Calu3 (cell line): ENCODE data around the gene KRTAP5-6. TPM values are rescaled to one million over a fixed set of nuclear protein-coding genes. Genes with fewer than 3 reads are reported as not detected.

ENCODE experiments used
- BruUV-seq: library from RNA; stranded (reverse); fragments of 400-500 nt; replicated peaks from 2 replicates; lab custom pipeline; 2021; lab: Mats Ljungman, UMichigan
- CTCF ChIA-PET: fragments of 300-600 bp; sonication (Branson Sonifier 250); formaldehyde crosslinking; loops from one replicate; lab custom pipeline; 2022; ENCODE audit warnings: antibody characterized with exemption; lab: Charles Lee
- DNase-seq: peaks from one replicate; pipeline ENCODE4 v3.0.0; 2022
- H3K27ac Mint-ChIP-seq: one replicate; pipeline ENCODE4 v1.8.0; 2022; ENCODE audit warnings: mixed read lengths; ENCODE audit not compliant: unreplicated experiment
- H3K27me3 Mint-ChIP-seq: one replicate; pipeline ENCODE4 v1.8.0; 2022; ENCODE audit warnings: mixed read lengths; ENCODE audit not compliant: unreplicated experiment
- H3K36me3 Mint-ChIP-seq: one replicate; pipeline ENCODE4 v1.8.0; 2022; ENCODE audit warnings: mild to moderate bottlenecking, moderate library complexity, mixed read lengths; ENCODE audit not compliant: insufficient read depth, unreplicated experiment
- H3K4me1 Mint-ChIP-seq: one replicate; pipeline ENCODE4 v1.8.0; 2022; ENCODE audit warnings: mild to moderate bottlenecking, low read depth, mixed read lengths; ENCODE audit not compliant: unreplicated experiment
- H3K4me3 Mint-ChIP-seq: one replicate; pipeline ENCODE4 v1.8.0; 2022; ENCODE audit warnings: mild to moderate bottlenecking, low read depth, moderate library complexity, mixed read lengths; ENCODE audit not compliant: unreplicated experiment
- H3K9me3 Mint-ChIP-seq: one replicate; pipeline ENCODE4 v1.8.0; 2022; ENCODE audit warnings: low read depth, mixed read lengths; ENCODE audit not compliant: unreplicated experiment
- CTCF ChIP-seq: fragments of 200-600 bp; IDR thresholded peaks from one replicate; pipeline ENCODE4 v1.8.0; 2022; ENCODE audit warnings: antibody characterized with exemption; ENCODE audit not compliant: unreplicated experiment
- intact Hi-C: fragments of 100-400 bp; cut with micrococcal nuclease; formaldehyde crosslinking; loops from one replicate; pipeline ENCODE4 v1.10.0; 2022; ENCODE audit not compliant: unreplicated experiment
- total RNA-seq: library from RNA; stranded (reverse); gene quantifications from 2 replicates; pipeline ENCODE4 v1.2.3, GENCODE V29; 2022

KRTAP5-6 gene
- total RNA-seq, 1 experiment from 2014 or later: not detected

- Mint-ChIP-seq H3K27ac (no peak overlapping the region), H3K9me3 (peaks cover 4% of the 10 kb centered on the region), H3K4me3 (no peak overlapping the region), H3K27me3 (peaks cover 29% of the 10 kb centered on the region), H3K4me1 (peaks cover 16% of the 10 kb centered on the region), H3K36me3 (peaks cover 9% of the 10 kb centered on the region)
- no peak for DNase-seq
- TF ChIP-seq CTCF: no peak
- BruUV-seq: no TSS peak
- CTCF ChIA-PET: interaction anchor here (1.2 to 2.9 kb wide), 5 partner anchors 42 to 253 kb away, joined by 3 to 117 read pairs (median 5); partner anchors contain the start of gene SYT8
- intact Hi-C loops: loop anchor here (5.0 kb wide), 1 partner anchor 457 kb away; no protein-coding TSS in a partner anchor
These were observed 2.0 kb upstream of the KRTAP5-6 start for GRCh38 chr11:1694846-1695547.

- intact Hi-C loops: no loop called here
- no peak for DNase-seq
- Mint-ChIP-seq H3K4me1 (peaks cover 16% of the 10 kb centered on the region), H3K4me3 (no peak overlapping the region), H3K27me3 (peaks cover 22% of the 10 kb centered on the region), H3K36me3 (peaks cover 9% of the 10 kb centered on the region), H3K27ac (no peak overlapping the region), H3K9me3 (peaks cover 4% of the 10 kb centered on the region)
- CTCF ChIA-PET: interaction anchor here (2.9 kb wide), 1 partner anchor 137 kb away, joined by 117 read pairs; the partner anchor contains the start of gene SYT8
- BruUV-seq: no TSS peak
- no peak for TF ChIP-seq CTCF
These were observed 1.4 kb upstream of the KRTAP5-6 start for GRCh38 chr11:1695548-1696108.

GRCh38 chr11:1699771-1700170 lies 2.8 kb downstream of the KRTAP5-6 start:
- H3K4me1 Mint-ChIP-seq: peaks cover 7% of the 10 kb centered on the region
- no peak for DNase-seq
- intact Hi-C loops: no loop called here
- H3K9me3 Mint-ChIP-seq: peaks cover 4% of the 10 kb centered on the region
- no peak overlapping the region for H3K4me3 Mint-ChIP-seq
- no TSS peak for BruUV-seq
- H3K36me3 Mint-ChIP-seq: peaks cover 4% of the 10 kb centered on the region
- no peak overlapping the region for H3K27ac Mint-ChIP-seq
- no peak for TF ChIP-seq CTCF
- CTCF ChIA-PET: no interaction called here
- no peaks in the 10 kb centered on the region for H3K27me3 Mint-ChIP-seq

- BruUV-seq: no TSS peak
These were observed 4.3 kb downstream of the KRTAP5-6 start for GRCh38 chr11:1701091-1701807.

More at GRCh38 chr11:1701091-1701807, 4.3 kb downstream of the KRTAP5-6 start:
- peaks cover 5% of the 10 kb centered on the region for H3K36me3 Mint-ChIP-seq
- H3K4me3 Mint-ChIP-seq: no peak overlapping the region
- no peaks in the 10 kb centered on the region for H3K27me3 Mint-ChIP-seq
- peaks cover 4% of the 10 kb centered on the region for H3K9me3 Mint-ChIP-seq
- CTCF ChIA-PET: interaction anchor here (0.6 kb wide), 1 partner anchor 13 kb away, joined by 3 read pairs; no protein-coding TSS in a partner anchor
- H3K4me1 Mint-ChIP-seq: peaks cover 20% of the 10 kb centered on the region
- no peak overlapping the region for H3K27ac Mint-ChIP-seq
- intact Hi-C loops: no loop called here
- no peak for DNase-seq
- TF ChIP-seq CTCF: no peak
